MG63 (cell line): ENCODE results near the gene FAM216B. TPM values are rescaled to one million over a fixed set of nuclear protein-coding genes. Genes with fewer than 3 reads are reported as not detected.
A peak's percentile ranks its signal among the peaks of the same experiment; 100 is the strongest.
"Not testable (repeated sequence)": the region's sequence is repeated elsewhere in the genome, so short reads cannot be mapped to it uniquely, and the experiment has no call there.

Source experiments
- DNase-seq: peaks from one replicate; pipeline ENCODE4 v3.0.0-alpha.2; 2020
- H3K27me3 ChIP-seq: fragments of 250-450 bp; sonication (Bioruptor Pico); 2 replicates; pipeline ENCODE4 v1.5.1; 2020; ENCODE audit warnings: mild to moderate bottlenecking, moderate library complexity
- H3K36me3 ChIP-seq: fragments of 250-450 bp; sonication (Bioruptor Pico); 2 replicates; pipeline ENCODE4 v1.5.1; 2020; ENCODE audit warnings: mild to moderate bottlenecking, moderate library complexity
- H3K4me3 ChIP-seq: fragments of 250-450 bp; sonication (Bioruptor Pico); 2 replicates; pipeline ENCODE4 v1.5.1; 2020; ENCODE audit warnings: mild to moderate bottlenecking, moderate library complexity
- H3K9me3 ChIP-seq: fragments of 250-450 bp; sonication (Bioruptor Pico); 2 replicates; pipeline ENCODE4 v1.5.1; 2020; ENCODE audit warnings: mild to moderate bottlenecking, moderate library complexity
- total RNA-seq: library from RNA; depleted of rRNA; stranded (reverse); fragments of >200 nt; shearing (Covaris generic); gene quantifications from 2 replicates; pipeline ENCODE4 v1.2.3, GENCODE V29; 2014; ENCODE audit warnings: low replicate concordance; rRNA removed

The FAM216B gene
- total RNA-seq, 1 experiment from 2014 or later: not detected

DNA sequence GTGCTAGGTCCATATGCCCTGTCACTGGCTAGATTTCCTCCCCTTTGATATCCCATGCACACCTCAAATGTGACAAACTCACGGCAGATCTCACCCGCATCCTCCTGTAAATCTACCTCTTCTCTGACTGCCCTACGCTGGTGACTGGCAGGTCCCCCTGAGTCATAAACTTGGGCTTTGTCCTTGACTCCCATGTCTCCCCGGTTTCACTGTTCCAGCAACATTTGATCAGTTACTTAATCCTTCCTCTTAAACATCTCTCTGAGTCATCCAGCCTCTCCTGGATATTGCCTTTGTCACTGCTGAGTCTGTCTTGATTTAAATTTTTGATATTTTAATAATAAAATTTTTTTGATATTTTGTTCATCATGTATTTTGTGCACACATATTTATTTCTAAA is 26.5 kb downstream of the FAM216B start:
- no peak overlapping the region for H3K4me3 ChIP-seq
- peak; percentile 9 for DNase-seq
- H3K36me3 ChIP-seq: no peaks in the 10 kb centered on the region
- H3K27me3 ChIP-seq: no peaks in the 10 kb centered on the region
- no peaks in the 10 kb centered on the region for H3K9me3 ChIP-seq

DNA sequence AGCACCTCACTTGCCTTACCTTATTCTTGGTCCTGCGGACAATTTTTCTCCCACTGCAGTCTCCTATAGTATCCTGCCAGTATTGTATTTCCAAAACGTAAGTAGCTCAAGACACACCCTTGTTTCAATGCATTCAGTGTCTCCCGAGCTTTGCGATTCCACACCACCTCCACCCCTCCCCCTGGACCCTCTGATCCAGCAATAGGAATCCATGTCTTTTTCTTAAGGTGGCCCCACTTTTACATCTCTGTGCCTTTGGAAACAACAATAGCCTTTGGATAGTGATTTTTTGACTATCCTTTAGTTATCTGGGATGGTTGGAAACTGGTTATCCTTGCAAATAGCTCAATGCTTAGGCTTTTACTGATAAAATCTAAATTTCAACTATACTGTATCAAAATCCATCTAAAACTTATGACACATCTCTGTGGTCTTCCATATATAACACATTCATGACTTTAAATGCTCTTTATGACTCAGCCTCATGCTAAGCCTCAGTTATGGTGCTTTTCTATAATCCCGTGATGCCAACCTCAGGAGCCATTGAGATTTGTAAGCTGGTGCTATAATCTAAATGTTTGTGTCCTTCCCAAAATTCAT is 27.1 kb downstream of the FAM216B start:
- Histone ChIP-seq H3K27me3 (no peaks in the 10 kb centered on the region), H3K9me3 (no peaks in the 10 kb centered on the region), H3K36me3 (no peaks in the 10 kb centered on the region), H3K4me3 (no peak overlapping the region)
- no peak for DNase-seq

DNA sequence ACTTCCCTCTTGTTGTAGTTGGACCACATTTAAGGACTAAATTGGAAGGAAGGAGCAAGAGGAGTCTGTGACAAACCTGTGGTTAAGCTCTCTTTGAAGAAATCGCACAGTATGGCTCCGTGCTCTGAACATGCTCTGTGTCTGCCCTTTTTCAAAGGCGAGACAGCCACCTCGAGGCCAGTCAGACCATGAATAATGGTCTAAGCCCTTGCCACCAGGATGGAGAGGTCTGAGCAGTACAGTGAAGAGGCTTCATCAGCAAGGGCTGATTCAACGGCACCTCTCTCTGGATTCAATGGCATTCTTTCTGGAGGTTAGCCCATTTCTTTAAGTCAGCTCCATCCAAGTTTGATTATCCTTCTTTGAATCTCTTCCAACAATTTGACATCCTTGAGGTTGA is 30.9 kb downstream of the FAM216B start:
- H3K27me3 ChIP-seq: no peaks in the 10 kb centered on the region
- H3K4me3 ChIP-seq: no peak overlapping the region
- H3K9me3 ChIP-seq: no peaks in the 10 kb centered on the region
- DNase-seq: peak; percentile 12
- no peaks in the 10 kb centered on the region for H3K36me3 ChIP-seq

DNA sequence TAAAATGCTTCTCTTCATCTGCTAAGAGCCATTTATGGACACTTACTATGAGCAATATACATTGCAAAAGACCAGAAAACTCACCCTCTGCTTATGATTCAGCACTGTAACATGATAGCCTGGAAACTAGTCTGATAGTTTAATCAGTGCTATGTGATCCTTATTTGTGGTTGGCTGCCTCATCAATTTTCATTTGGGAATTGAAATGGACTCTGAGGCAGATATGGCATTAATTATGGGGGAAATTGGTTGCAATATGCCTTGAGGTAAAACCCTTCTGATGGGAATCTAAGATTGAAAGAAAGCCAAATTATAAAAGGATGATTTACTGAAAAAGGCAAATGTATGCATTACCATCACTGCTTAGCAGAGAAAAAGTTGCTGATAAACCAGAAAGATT is 33.5 kb downstream of the FAM216B start:
- H3K4me3 ChIP-seq: no peak overlapping the region
- 0 out of 2 replicates have a peak, but pooled peaks cover 3% of the 10 kb centered on the region for H3K9me3 ChIP-seq
- no peaks in the 10 kb centered on the region for H3K36me3 ChIP-seq
- DNase-seq: no peak
- no peaks in the 10 kb centered on the region for H3K27me3 ChIP-seq

DNA sequence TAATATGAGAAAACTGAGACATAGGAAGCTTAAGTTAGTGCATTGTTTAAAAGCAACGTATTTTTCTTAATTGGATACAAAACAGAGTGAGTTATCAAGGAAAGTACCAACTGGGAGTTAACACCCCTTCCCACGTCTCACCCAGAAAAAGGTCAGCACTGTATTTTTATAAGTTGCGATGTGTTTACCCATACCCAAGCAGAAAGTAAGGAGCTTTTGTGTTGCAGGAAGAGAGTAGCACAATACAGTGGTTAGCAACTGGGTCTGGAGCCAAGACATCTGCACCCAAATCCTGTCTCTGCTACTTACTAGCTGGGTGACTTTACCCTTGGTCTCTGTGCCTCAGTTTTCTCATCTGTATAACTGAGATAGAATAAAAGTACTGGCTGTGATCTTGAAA is 34.3 kb downstream of the FAM216B start:
- no peak for DNase-seq
- 0 out of 2 replicates have a peak, but pooled peaks cover 3% of the 10 kb centered on the region for H3K9me3 ChIP-seq
- H3K27me3 ChIP-seq: no peaks in the 10 kb centered on the region
- no peaks in the 10 kb centered on the region for H3K36me3 ChIP-seq
- H3K4me3 ChIP-seq: no peak overlapping the region

DNA sequence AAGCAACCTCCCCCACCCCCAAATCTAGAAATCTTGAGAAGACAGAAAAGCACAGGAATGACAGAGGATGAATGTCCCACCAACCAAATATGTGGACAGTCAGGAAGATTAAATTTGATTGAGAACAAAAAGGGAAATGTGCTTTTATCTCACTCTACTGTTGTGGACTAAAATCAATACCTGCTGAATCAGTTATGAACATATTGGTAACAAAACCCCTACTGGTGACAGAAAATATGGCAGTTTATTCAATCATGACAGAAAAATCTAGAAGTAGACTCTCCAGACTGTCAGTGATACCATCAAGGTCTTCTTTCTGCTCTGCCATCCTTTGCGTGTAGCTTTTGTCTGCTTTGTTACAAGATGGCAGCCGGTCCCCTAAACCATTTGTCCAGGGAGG is 35.2 kb downstream of the FAM216B start:
- DNase-seq: no peak
- Histone ChIP-seq H3K36me3 (no peaks in the 10 kb centered on the region), H3K9me3 (0 out of 2 replicates have a peak, but pooled peaks cover 3% of the 10 kb centered on the region), H3K4me3 (no peak overlapping the region), H3K27me3 (no peaks in the 10 kb centered on the region)

DNA sequence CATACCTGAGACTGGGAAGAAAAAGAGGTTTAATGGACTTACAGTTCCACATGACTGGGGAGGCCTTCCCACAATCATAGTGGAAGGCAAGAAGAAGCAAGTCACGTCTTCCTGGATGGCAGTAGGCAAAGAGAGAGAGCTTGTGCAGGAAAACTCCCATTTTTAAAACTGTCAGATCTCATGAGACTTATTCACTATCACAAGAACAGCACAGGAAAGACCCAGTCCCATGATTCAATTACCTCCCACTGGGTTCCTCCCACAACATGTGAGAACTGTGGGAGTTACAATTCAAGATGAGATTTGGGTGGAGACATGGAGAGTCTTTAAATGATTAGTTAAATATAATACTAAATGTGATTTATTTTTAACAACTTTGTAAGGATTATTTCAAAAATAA is 38.3 kb downstream of the FAM216B start:
- H3K9me3 ChIP-seq, DNase-seq, H3K27me3 ChIP-seq, H3K36me3 ChIP-seq, H3K4me3 ChIP-seq: not testable (repeated sequence)

DNA sequence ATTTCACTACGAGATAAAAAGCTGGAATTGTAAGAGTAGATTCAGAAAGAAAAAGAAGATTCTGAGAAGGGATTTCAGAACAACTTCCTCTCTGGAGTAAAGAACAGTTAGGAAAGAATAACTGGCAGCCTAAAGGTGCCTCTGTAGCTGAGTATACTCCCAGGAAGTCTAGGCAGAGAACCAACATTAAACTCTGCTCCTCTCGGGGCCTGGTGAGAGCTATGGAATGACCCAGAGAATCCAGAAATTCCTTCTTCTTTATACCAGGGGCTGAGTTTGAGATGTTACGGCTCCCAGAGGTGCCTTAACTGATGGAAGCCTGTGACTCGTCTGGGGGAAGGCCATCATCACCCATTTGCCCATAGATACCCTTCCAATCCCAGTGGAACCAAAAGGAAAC is 39.1 kb downstream of the FAM216B start:
- no peak for DNase-seq
- Histone ChIP-seq H3K9me3 (0 out of 2 replicates have a peak, but pooled peaks cover 3% of the 10 kb centered on the region), H3K27me3 (no peaks in the 10 kb centered on the region), H3K36me3 (no peaks in the 10 kb centered on the region), H3K4me3 (no peak overlapping the region)

DNA sequence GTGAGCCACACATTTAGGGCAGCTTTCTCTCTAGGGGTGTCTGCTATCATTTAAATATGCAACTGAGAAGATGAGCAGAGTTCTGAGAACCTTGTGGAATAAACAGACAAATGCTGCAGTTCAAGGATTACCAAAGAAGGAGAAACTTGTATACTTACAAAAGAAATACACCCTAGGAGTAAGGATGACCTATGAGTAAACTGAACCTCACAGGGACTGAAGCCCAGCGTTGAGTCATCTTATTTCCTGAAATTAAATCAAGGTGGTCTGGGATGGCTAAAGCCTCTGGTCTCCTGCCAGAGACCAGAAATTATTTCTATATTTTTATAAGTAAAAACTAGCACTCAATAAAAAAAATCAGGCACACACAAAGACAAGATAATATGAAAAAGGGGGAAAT is 40.1 kb downstream of the FAM216B start:
- Histone ChIP-seq H3K9me3 (0 out of 2 replicates have a peak, but pooled peaks cover 3% of the 10 kb centered on the region), H3K27me3 (no peaks in the 10 kb centered on the region), H3K4me3 (no peak overlapping the region), H3K36me3 (no peaks in the 10 kb centered on the region)
- peak; percentile 52 for DNase-seq

DNA sequence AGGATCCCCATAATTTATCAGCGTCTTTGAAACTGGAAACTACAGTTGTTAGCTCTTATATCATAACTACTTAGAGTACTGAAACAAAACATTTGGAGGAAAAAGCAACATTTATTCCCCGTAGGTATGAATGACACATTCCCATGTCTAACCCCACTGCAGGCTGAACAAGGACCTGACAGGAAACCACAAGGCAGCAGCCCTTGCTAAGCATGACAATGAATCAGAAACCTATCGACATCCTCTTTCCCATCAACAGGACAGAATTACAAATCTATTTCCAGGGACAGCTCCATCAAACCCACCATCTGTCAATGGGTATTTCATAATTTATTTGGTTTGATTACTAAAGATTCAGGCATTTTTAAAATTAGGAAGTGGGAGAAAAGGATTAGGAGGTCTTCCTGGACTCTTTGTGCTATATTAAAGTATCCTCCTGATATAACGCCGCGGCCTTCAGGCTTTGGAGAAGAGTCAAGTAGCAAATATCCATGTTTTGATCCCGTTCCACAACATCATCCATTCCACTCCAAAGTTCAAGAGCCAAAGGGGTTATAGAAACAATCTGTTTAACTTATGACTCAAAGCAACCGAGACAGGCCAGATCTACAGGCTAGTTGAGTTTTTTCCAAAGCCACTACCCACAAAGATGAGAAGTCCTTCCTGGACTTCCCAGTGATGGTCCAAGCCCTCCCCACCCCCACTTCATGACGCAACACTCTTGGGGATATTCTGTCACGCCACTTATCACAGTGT is 51.1 kb downstream of the FAM216B start:
- H3K27me3 ChIP-seq: no peaks in the 10 kb centered on the region
- no peaks in the 10 kb centered on the region for H3K36me3 ChIP-seq
- peak; percentile 81 for DNase-seq
- no peaks in the 10 kb centered on the region for H3K9me3 ChIP-seq
- no peak overlapping the region for H3K4me3 ChIP-seq

DNA sequence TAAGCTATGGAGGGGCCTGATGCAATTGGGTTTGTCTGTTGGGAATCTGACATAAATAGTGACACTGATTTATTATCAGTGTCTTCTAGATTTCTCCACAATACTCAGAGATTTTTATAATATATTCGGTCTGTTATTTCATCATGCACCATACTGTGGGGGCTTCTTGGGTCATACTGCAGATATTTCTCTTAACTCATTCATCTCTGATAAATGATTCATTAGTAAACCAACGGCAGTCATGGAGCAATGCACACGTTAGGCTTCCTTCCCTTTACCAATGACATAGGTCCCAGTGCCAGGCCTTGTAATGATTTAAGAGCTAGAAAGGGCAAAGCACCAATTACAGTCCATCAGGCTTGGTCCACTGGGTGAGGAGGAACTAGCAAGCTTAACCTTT is 53.6 kb downstream of the FAM216B start:
- Histone ChIP-seq H3K9me3 (no peaks in the 10 kb centered on the region), H3K36me3 (no peaks in the 10 kb centered on the region), H3K27me3 (no peaks in the 10 kb centered on the region), H3K4me3 (no peak overlapping the region)
- DNase-seq: no peak

DNA sequence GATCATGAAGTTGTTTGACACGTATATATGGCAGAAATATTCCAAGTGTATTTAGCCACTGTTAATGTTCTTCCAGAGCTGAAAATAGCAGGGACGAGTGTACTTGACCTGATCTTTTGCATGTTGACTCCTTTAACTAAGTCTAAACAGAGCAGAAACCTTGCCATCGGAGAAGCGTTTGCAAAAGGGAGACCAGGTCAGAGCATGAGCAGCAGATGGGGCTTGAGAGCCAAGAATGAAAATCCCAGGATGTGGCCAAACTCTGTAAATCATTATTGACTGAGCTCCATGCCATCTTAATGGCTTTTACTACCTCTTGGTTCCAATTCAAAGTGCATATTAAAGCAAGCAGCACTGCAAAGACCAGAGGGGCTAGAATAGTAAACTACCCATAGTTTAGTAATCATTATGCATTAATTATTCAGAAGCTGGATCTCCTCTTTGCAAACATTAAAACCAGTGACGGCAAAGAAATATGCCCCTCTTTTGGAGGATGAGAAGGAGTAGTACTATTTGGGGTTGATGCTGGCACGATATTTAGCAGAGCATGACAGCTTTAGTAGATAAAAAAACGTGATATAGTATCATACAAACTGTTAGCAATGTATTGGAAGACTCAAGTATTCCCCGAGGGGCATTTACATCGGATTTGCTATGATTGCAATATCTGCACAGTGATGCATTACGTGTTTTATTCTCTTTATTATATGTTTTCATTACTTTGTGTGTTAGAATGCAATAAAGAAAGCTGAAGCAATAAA is 55.7 kb downstream of the FAM216B start:
- H3K4me3 ChIP-seq: no peak overlapping the region
- peak; percentile 23 for DNase-seq
- no peaks in the 10 kb centered on the region for H3K36me3 ChIP-seq
- no peaks in the 10 kb centered on the region for H3K27me3 ChIP-seq
- H3K9me3 ChIP-seq: no peaks in the 10 kb centered on the region

Other genes with a start within 250 kb of the FAM216B start
- gene TNFSF11, start 207.4 kb upstream of the FAM216B start, total RNA-seq: not detected in 2 replicates
- gene EPSTI1, start 210.7 kb downstream of the FAM216B start, total RNA-seq: 2.9 and 5.7 TPM in 2 replicates
- 7.6 and 36.8 TPM in 2 replicates for gene DNAJC15, start 242.0 kb downstream of the FAM216B start, total RNA-seq